Left hindlimb (tissue), 1 donor: ENCODE data around the gene CMTR2.
"Not testable (repeated sequence)": the region's sequence is repeated elsewhere in the genome, so short reads cannot be mapped to it uniquely, and the experiment has no call there.

Experiments used
- DNase-seq: peaks from one replicate; pipeline ENCODE4 v3.0.0-alpha.2; 2018

The CMTR2 gene, protein sequence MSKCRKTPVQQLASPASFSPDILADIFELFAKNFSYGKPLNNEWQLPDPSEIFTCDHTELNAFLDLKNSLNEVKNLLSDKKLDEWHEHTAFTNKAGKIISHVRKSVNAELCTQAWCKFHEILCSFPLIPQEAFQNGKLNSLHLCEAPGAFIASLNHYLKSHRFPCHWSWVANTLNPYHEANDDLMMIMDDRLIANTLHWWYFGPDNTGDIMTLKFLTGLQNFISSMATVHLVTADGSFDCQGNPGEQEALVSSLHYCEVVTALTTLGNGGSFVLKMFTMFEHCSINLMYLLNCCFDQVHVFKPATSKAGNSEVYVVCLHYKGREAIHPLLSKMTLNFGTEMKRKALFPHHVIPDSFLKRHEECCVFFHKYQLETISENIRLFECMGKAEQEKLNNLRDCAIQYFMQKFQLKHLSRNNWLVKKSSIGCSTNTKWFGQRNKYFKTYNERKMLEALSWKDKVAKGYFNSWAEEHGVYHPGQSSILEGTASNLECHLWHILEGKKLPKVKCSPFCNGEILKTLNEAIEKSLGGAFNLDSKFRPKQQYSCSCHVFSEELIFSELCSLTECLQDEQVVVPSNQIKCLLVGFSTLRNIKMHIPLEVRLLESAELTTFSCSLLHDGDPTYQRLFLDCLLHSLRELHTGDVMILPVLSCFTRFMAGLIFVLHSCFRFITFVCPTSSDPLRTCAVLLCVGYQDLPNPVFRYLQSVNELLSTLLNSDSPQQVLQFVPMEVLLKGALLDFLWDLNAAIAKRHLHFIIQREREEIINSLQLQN

DNA sequence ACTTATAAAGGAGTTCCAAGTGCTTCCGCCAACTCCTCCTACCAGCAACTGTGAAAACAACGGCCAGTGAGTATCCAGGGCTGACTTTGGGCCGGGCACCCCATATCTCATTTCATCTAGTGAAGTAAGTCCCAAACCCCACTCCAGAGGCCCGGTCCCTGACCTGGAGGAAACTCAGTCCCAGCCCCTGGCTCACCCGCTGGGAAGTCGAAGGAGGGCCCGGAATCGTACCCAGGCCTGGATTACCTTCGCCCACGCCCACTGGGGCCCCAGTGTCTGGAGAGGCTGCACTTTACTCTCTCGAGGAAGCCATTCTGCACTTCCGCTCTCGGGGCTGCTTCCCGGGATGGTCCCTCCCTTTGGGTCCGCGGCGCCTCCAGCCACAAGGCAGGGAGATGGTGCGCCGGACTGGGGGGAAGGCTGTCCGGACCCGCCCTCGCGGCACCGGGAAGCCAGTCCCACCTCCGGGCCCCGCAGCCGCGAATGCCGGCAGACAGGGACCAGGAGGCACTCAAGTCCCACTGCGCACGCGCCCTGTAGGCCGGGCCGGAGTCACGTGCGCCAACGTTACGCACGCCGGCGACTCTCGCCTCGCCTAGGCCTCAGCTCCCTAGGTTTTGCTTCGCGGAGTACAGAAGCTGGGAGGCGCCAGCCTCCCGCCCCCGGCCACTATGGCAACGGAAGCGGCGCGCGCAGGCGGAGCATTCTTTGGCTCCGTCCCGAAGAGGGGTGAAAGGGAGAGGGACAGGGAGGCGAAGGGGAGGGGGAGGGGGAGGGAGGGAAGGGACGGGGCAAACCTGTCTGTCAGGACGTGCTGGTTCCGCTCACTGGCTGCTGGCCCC, at the start of gene CMTR2:
Gene CMTR2 (minus strand): TSS at position 513 of the 842 bp plus-strand sequence. CDS start 3,482 bp downstream, outside the sequence.
- DNase-seq: peak; percentile 98

DNA sequence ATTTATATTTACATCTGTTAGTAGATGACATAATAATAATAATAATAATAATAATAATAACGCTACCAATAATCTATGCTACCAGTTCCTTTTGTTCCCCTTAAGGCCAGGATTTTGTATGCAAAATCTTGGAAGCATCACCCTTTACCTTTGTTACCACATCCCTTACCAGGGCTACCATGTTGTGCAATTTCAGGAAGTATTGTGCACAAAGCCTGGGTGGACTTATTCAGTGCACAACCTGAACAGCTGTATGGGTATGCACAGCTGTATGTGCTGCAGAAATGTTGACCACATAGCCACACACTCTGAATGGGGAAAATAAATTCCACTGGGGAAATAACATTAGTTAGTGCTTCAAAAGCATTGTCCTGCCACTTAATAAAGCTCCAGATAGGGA, 49.4 kb upstream of the CMTR2 start:
- no peak for DNase-seq

DNA sequence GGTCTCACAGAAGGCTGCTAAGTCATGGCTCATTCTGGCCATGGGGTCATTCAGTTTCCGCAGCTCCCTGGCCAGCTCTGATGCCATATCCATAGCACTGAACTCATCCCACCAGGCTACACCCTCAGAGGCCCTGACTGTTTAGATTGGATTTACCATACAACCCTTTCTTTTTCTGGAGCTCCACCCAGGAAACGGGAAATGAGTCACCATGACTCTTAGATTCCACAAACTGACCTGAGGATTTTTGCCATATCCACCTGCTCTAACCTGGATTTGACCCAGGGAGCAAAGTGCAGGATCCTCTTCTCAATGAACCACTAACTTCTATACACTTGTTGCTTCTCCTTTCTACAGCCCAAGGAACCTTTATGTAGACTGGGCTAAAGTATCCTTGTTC, 49.0 kb upstream of the CMTR2 start:
- no peak for DNase-seq

DNA sequence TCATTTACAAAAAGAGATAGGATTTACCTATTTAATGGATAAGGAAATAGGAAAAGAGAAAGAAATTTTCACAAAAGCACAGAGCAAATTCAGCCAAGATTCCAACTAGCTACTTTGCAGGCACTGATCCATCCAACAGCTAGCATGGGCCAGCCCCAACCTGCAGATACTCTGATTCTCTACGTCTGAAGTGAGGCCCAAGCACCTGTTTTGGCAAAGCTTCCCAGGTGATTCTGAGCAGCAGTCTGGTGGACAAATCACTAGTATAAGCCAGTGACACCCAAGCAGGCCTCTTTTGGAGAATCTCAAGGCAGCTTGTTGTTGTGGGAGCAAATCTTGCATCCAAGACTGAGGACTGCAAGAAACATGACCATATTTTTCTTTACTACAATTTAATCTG, 48.4 kb upstream of the CMTR2 start:
- no peak for DNase-seq

DNA sequence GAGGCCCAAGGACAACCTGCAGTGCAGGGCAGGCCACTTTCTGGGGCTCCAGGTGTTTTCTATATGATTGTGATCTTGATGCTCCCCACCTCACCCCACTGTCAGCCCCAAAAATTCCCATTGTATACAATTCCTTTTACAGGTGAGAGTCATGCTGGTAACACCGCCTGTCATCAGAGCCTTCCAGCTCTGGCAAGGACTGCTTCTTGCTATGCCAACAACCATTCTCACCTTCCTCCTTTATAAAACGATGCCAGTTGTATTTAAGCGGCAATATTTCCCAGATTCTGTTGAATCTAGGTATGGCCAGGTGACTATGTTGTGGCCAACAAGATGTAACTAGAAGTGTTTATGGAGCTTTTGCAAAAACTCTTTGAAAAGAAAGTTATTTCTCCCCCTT, 38.9 kb upstream of the CMTR2 start:
- DNase-seq: no peak

DNA sequence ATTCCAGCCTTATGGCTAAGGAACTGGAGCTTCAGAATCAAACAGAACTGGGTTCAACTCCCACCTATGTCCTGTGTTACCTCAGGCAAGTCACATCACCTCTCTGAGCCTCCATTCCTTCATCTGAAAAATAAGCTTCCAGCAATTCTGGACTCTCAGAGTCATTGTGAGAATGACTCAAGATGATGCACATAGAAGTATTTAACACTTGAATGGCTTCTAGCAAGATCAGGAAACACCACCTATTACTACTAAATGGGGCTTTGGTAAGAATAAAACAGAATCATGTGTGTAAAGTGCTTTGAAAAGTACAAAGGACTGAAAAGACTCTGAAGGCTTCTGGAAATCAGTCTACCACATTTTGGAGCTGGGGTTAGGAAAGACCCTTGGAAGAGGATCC, 38.5 kb upstream of the CMTR2 start:
- DNase-seq: no peak

DNA sequence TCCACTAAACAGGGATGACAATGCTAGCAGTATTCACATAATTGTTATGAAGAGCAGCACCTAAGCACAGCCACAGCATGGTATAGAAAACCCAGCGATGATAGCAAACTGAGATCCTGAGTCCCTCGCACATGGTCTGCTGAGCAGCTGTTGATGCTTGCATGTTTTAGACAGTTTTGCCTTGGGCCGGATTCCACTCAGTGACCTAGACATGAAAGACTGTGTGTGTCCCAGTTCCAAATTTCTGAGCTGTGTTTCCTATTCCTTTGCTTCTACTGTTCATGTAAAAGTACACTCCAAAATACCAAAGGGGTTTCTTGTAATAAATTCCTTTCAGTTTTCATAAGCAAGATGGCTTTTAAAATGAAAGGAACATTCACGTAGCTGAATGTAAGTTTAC, 30.8 kb upstream of the CMTR2 start:
- no peak for DNase-seq

DNA sequence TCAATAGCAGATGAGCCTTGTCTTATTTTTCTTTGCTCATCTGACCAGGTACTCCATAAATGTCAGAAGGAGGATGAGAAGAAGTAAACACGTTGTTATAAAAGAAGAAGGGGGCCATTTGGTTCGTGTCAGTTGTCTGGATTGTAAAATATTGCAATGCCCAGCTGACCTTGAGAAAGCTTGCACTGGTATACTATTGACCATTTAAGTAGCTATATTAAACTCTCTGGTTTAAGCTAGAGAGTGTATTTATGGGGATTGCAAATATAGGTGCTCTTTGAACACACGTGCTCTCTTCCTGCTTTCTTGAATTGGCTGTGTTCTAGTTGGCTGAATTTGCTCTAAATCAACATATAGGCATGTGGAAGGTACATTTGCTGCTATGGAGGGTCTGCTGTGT, 26.1 kb upstream of the CMTR2 start:
- DNase-seq: no peak

DNA sequence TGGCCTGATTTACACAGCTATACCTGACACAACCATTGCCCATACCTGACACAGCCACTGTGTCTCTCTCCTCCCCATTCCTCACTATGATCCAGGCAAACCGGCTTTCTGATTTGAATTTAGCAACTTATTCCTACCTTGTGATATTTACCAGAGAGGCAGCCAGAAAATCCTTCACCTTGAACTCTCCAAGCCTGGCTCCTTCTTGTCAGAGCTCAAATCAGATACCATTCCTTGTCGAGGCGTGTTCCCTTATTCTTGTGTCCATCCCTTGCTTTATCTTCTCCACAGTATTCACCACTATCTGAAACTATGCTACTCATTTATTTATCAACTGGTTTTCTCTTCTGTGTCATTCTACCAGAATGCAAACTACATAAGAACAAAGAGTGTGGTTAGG, 24.4 kb upstream of the CMTR2 start:
- DNase-seq: not testable (repeated sequence)

DNA sequence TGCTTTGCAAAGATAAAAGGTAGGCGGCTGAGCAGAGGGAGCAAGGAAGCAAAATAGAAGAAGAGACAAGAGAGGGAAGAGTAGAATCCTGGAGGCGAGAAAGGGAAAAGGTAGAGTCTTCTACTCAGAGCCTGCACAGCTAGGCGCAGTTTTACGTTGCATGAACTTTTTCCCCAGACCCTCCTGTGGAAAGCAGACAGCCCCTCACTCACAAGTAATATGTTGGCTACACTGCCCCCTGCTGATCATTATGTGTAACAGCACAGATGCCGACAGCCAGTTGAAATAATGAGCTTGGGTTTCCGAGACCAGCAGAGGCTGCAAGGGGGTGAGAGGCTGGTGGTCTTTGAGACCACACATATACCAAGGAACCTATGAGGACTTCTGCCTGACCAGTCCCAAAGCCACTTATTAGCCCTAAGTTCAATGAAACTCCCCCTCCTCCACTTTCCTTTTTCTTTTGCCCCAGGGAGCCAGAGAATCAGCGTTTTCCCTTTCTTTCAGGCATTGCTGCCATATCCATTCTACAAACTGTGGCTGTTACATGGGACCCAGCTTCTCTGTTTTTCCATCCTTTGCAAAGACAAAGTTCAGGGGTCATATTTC, 22.5 kb upstream of the CMTR2 start:
- DNase-seq: no peak

DNA sequence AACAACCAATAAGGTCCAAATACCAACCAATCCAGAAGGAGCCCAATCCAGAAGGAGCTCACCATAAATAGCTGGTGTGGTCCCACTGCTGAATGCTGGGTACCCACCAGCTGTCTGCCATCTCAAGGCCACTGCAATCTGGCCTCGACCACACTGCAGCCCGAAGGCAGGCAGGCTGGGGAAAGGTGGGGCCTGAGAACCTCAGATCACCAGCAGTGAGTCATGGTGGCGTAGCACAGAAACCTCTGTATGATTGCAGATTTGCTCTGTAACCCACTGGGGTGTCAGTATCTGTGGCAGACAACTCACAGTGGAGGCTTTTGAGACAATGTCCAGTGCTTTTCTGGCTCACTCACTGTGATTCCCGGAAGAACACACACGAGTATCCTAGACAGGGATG, 14.7 kb upstream of the CMTR2 start:
- DNase-seq: no peak

DNA sequence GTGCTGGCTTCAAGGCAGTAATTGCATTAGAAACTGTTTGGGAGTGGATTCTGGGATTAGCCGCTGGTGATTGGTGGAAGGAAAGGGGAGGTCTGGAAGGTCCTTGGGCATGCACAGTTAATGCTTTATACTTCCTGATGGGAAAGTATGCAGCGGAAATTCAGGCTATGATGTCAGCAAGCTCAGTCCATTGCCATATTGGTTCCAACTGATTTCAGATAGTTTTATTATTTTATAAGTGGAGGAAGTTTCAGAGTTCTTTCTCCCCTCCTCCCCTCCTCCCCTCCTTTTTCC, 8.1 kb upstream of the CMTR2 start:
- no peak for DNase-seq

DNA sequence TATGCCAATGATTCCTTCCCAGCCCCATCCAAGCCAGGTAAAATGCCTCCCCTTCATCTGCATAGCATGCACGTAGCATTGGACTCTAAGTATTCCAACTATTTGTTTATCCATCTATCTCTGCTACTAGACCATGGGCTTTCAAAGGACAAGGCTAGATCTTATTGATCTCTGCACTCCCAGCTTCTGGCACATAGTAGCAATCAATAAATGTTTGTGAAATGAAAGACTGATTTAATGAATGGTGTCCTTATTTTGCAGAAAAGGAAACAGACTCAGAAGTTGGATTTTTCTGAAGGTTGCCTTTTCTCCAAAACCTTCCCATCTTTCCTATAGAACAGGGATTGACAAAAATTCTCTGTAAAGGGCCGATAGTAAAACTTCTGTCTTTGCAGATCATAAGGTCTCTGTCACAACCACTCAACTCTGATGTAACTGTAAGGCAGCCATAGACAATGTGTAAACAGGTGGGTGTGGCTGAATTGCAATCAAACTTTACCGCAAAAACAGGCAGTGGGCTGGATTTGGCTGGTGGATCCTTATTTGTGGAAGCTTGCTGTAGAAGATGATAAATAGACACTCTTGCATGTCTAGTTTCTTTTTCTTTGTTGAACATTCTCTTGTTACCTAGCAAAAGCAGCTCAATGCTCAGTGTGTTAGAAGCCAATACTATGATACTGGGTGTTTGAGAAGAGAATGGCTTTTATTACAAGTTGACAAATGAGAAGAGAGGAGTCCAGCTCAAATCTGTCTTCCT, 7.6 kb upstream of the CMTR2 start:
- no peak for DNase-seq

DNA sequence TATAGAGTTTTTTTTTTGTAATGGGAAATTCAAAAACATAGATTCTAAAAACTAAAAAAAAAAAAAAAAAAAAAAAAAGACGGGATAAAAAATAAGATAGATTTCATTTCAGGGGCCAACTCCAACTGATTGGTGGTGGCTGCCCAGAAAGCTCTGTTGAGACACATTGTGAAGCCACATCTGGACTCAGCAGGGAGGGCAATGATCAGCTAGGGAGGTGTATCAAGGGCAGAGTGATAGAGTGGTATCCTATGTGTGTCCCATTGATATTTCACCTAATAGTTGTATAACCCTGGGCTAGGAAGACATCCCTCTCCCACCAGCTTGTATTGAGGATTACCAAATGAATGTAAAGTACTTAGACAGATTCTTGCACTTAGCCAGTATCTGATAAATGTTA, 6.7 kb upstream of the CMTR2 start:
- no peak for DNase-seq

DNA sequence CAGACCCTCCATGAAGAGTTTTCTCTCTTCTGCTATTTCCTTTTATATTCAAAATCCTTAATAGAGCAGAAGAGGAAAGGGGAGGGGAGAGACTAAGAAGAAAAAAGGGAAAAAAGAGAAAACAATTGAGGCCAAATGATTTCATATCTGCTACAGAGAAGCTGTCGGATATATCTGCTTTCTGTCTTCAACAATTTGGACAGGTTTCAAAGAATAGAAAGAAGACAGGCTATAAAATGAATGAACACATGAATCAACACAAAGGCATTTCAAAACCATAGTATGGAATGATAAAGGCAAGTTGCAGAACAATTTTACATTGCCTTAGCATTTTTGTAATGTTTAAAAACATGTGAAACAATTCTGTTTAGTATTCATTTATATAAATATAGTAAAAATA, 4.7 kb upstream of the CMTR2 start:
- DNase-seq: no peak

DNA sequence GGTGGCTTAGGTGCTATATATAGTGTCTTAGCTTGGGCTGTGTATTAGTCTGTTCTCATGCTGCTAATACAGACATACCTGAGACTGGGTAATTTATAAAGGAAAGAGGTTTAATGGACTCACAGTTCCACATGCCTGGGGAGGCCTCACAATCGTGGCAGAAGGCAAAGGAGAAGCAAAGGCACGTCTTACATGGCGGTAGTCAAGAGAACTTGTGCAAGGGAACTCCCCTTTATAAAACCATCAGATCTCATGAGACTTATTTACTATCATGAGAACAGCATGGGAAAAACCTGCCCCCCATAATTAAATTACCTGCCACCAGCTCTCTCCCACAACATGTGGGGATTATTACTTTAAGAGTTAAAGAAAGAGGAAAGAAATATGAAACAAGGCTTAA, 2.9 kb upstream of the CMTR2 start:
- DNase-seq: not testable (repeated sequence)

DNA sequence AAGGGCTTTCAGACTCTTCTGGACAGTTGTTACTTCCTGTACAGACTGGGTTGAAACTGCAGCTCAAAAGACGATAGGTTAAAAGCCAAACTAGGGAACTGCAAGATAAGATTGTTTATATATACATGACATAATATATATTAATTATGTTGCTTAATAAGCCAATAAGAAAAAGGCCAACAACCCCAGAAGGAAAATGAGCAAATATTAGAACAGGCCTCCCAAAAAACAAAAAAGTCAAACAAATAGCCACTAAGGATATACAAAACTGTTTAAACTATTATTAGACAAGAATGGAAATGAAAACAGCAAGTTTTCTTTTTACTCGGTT, 495 bp upstream of the CMTR2 start:
- no peak for DNase-seq

DNA sequence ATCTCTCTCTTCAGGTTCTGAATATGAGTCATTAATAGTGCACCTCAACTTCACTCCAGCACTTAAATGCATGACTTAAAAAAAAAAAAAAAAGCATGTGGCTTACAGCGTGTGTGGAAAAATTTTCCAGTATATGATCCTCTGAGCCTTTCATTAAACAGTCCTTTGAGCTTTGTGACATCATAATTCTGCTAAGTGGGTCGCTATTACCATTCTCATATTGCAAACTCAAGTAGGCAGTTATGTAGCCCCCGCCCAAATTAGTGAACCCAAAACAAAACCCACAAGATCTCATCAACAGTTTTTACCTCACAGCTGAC, 672 bp downstream of the CMTR2 start:
- no peak for DNase-seq

DNA sequence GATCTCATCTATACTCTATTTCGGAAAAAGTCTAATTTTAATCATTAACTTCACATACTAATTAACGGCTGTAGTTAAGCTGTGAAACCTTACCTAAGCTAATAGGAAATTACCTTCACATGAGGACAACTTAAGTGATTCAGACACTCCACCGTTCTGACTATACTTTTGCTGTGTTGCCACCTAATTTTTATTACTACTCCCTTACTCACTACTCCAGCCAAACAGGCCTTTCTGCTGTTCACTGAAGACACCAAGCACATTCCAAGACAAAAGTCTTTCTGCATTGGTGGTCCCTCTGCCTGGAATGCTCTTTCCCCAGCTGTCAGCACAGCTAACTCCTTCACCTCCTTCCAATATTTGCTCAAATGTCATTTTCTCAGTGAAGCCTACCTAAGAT, 1.3 kb downstream of the CMTR2 start:
- DNase-seq: no peak

DNA sequence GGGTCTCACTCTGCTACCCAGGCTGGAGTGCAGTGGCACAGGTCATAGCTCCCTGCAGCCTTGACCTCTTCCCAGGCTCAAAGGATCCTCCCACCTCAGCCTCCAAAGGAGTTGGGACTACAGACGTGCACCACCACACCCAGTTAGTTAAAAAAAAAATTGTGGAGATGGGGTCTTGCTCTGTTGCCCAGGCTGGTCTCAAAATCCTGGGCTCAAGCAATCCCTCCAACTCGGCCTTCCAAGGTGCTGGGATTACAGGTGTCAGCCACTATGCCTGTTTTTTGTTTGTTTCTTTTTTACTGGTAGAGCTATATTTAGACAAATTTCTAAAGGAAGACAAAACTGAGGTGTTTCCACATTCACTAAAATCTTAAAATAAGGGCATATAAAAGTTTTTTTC, 1.7 kb downstream of the CMTR2 start:
- DNase-seq: no peak

DNA sequence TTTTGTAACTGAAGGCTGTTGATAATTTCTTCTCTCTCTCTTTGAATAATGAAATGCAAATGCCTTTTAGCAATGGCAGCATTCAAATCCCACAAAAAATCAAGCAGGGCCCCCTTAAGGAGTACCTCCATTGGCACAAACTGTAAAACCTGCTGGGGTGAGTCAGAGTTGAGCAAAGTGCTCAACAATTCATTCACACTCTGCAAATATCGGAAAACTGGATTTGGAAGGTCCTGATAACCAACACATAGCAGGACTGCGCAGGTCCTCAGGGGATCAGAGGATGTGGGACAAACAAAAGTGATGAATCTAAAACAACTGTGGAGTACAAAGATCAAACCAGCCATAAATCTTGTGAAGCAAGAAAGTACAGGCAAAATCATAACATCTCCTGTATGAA, 5.6 kb downstream of the CMTR2 start:
- no peak for DNase-seq

DNA sequence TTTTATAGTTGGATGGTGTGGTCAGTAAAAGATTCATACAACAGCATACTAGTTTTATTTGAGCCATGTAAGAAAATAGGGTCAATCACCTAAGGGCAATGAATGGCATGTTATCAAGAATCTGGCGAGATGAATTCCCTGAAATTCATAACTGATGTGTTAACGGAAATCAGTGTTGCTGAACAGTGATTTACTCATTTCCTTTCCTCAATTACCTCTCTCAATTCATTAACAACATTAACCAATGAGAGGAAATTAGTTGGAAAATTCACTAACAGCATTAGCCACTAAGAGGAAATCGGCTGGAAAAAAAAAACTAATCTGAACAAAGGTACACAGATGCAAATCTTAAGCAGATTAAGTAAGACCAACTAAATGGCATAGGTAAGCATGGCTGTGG, 6.3 kb downstream of the CMTR2 start:
- DNase-seq: no peak
